ENCODE data around the gene SPRED2.

The SPRED2 gene

GRCh38 chr2:65277791-65278483 is 154.5 kb downstream of the SPRED2 start:
- DNase-seq (ENCODE audit: low read depth, low spot score) = no peak

GRCh38 chr2:65277118-65277517 is 155.3 kb downstream of the SPRED2 start:
- no peak for DNase-seq (ENCODE audit: low read depth, low spot score)

- no peak for DNase-seq (ENCODE audit: low read depth, low spot score)
These were observed 155.8 kb downstream of the SPRED2 start for GRCh38 chr2:65276609-65277008.

- no peak for DNase-seq (ENCODE audit: low read depth, low spot score)
These were observed 157.1 kb downstream of the SPRED2 start for GRCh38 chr2:65275141-65275915.

- DNase-seq (ENCODE audit: low read depth, low spot score) = no peak
These were observed 159.1 kb downstream of the SPRED2 start for GRCh38 chr2:65273344-65273743.

- no peak for DNase-seq (ENCODE audit: low read depth, low spot score)
These were observed 163.4 kb downstream of the SPRED2 start for GRCh38 chr2:65268957-65269356.

GRCh38 chr2:65267008-65267407 is 165.4 kb downstream of the SPRED2 start:
- DNase-seq (ENCODE audit: low read depth, low spot score) = no peak

GRCh38 chr2:65265671-65266045 is 166.7 kb downstream of the SPRED2 start:
- DNase-seq (ENCODE audit: low read depth, low spot score) = no peak

- DNase-seq (ENCODE audit: low read depth, low spot score) = no peak
These were observed 167.4 kb downstream of the SPRED2 start for GRCh38 chr2:65264821-65265670.

- DNase-seq (ENCODE audit: low read depth, low spot score) = no peak
These were observed 168.4 kb downstream of the SPRED2 start for GRCh38 chr2:65263986-65264385.

GRCh38 chr2:65263262-65263661 is 169.1 kb downstream of the SPRED2 start:
- DNase-seq (ENCODE audit: low read depth, low spot score) = no peak

GRCh38 chr2:65261676-65262075 is 170.7 kb downstream of the SPRED2 start:
- DNase-seq (ENCODE audit: low read depth, low spot score) = no peak

Data from brain pericyte (primary cell).